22Rv1 (cell line): ENCODE measurements around the gene KHK.

ENCODE experiments used
- ZFX ChIP-seq: fragments of 450-650 bp; IDR thresholded peaks from 2 replicates; pipeline ENCODE4 v1.6.1; 2017; ENCODE audit warnings: antibody characterized with exemption, borderline replicate concordance
- TF ChIP-seq, protein P1 (sequence below): fragments of 450-650 bp; IDR thresholded peaks from 2 replicates; pipeline ENCODE4 v1.5.1; 2017; ENCODE audit warnings: mild to moderate bottlenecking

DNA sequence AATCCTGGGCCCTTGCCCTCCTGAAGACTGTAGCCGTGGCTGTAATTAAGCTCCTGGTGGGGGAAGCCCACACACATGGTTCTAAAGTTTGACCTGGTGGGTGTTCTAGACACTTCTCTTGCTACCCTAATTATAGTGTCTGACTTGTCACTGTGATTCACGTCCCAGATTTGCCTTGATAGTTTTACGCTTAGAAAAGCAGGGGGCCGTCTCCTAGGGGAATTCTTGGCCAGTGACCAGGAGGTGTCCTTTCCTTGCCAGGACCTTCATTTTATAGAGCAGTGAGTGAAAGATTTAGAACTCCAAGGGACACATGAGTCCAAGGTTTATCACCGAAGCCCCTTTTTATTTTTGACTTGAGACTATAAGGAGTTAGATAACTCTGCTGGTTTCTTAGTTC lies 44.8 kb upstream of the KHK start:
- TF ChIP-seq ZFX, result no peak
- TF ChIP-seq, protein P1, sequence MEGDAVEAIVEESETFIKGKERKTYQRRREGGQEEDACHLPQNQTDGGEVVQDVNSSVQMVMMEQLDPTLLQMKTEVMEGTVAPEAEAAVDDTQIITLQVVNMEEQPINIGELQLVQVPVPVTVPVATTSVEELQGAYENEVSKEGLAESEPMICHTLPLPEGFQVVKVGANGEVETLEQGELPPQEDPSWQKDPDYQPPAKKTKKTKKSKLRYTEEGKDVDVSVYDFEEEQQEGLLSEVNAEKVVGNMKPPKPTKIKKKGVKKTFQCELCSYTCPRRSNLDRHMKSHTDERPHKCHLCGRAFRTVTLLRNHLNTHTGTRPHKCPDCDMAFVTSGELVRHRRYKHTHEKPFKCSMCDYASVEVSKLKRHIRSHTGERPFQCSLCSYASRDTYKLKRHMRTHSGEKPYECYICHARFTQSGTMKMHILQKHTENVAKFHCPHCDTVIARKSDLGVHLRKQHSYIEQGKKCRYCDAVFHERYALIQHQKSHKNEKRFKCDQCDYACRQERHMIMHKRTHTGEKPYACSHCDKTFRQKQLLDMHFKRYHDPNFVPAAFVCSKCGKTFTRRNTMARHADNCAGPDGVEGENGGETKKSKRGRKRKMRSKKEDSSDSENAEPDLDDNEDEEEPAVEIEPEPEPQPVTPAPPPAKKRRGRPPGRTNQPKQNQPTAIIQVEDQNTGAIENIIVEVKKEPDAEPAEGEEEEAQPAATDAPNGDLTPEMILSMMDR, result no peak
